WTC11 (cell line): ENCODE measurements around the gene ELMO1. TPM values are rescaled to one million over a fixed set of nuclear protein-coding genes. Genes with fewer than 3 reads are reported as not detected.

ENCODE experiments used
- ATAC-seq: fragments of 200-7000 bp; cut with Tn5 transposase; 2 replicates; pipeline ENCODE4 v1.10.0; 2021; ENCODE audit warnings: mild to moderate bottlenecking, moderate library complexity
- CTCF ChIA-PET: fragments of 300-600 bp; sonication (Branson Sonifier 250); formaldehyde crosslinking; loops from one replicate; lab custom pipeline; 2021; ENCODE audit warnings: antibody characterized with exemption; lab: Charles Lee
- POLR2A ChIA-PET: fragments of 350-600 bp; sonication (Branson Sonifier 250); formaldehyde crosslinking; loops from one replicate; lab custom pipeline; 2021; ENCODE audit warnings: antibody characterized with exemption; lab: Charles Lee
- DNase-seq: peaks from one replicate; pipeline ENCODE4 v3.0.0; 2021; ENCODE audit warnings: low spot score
- H3K27ac Mint-ChIP-seq: 2 replicates; pipeline ENCODE4 v1.8.0; 2021; ENCODE audit warnings: mixed read lengths
- H3K27me3 Mint-ChIP-seq: 2 replicates; pipeline ENCODE4 v1.8.0; 2021; ENCODE audit warnings: low read depth, mild to moderate bottlenecking, moderate library complexity, mixed read lengths
- H3K36me3 Mint-ChIP-seq: 2 replicates; pipeline ENCODE4 v1.8.0; 2021; ENCODE audit warnings: mixed read lengths
- H3K4me1 Mint-ChIP-seq: 2 replicates; pipeline ENCODE4 v1.8.0; 2022; ENCODE audit warnings: mixed read lengths
- H3K4me3 Mint-ChIP-seq: 2 replicates; pipeline ENCODE4 v1.8.0; 2021; ENCODE audit warnings: mild to moderate bottlenecking, moderate library complexity, mixed read lengths
- H3K9me3 Mint-ChIP-seq: 2 replicates; pipeline ENCODE4 v1.8.0; 2021; ENCODE audit warnings: mixed read lengths
- CBFB ChIP-seq: sonication (generic); formaldehyde crosslinking; IDR thresholded peaks from 2 replicates; pipeline ENCODE4 v1.8.1; 2022; ENCODE audit warnings: mild to moderate bottlenecking, low read depth, missing genetic modification reagents
- CREM ChIP-seq: sonication (generic); formaldehyde crosslinking; IDR thresholded peaks from 2 replicates; pipeline ENCODE4 v1.8.1; 2022; ENCODE audit warnings: mild to moderate bottlenecking, missing genetic modification reagents, moderate library complexity
- ELF4 ChIP-seq: sonication (generic); formaldehyde crosslinking; IDR thresholded peaks from 2 replicates; pipeline ENCODE4 v1.8.1; 2022; ENCODE audit warnings: low read depth, mild to moderate bottlenecking, moderate library complexity, missing genetic modification reagents
- HMGA2 ChIP-seq: fragments of 250-450 bp; sonication (Bioruptor Pico); IDR thresholded peaks from 2 replicates; pipeline ENCODE4 v1.4.0; 2021; ENCODE audit warnings: mild to moderate bottlenecking, moderate library complexity
- JUN ChIP-seq: sonication (generic); formaldehyde crosslinking; IDR thresholded peaks from 2 replicates; pipeline ENCODE4 v1.8.0; 2023; ENCODE audit warnings: mild to moderate bottlenecking, missing genetic modification reagents
- NR1H2 ChIP-seq: sonication (generic); formaldehyde crosslinking; IDR thresholded peaks from 2 replicates; pipeline ENCODE4 v1.9.0; 2021; ENCODE audit warnings: mild to moderate bottlenecking, moderate library complexity, missing genetic modification reagents
- OVOL2 ChIP-seq: fragments of 250-450 bp; sonication (Bioruptor Pico); IDR thresholded peaks from 2 replicates; pipeline ENCODE4 v1.9.0; 2021; ENCODE audit warnings: mild to moderate bottlenecking, borderline replicate concordance
- TCF7 ChIP-seq: sonication (generic); formaldehyde crosslinking; IDR thresholded peaks from 2 replicates; pipeline ENCODE4 v1.8.0; 2022; ENCODE audit warnings: mild to moderate bottlenecking, low read depth, missing genetic modification reagents, moderate library complexity
- TP53 ChIP-seq: sonication (generic); formaldehyde crosslinking; IDR thresholded peaks from 2 replicates; pipeline ENCODE4 v1.8.1; 2023; ENCODE audit warnings: mild to moderate bottlenecking, missing genetic modification reagents
- ZNF416 ChIP-seq: fragments of 250-450 bp; sonication (Bioruptor Pico); IDR thresholded peaks from 2 replicates; pipeline ENCODE4 v1.9.0; 2021; ENCODE audit warnings: mild to moderate bottlenecking, inconsistent platforms
- total RNA-seq: library from RNA; stranded (reverse); gene quantifications from 3 replicates; pipeline ENCODE4 v1.2.3, GENCODE V29; 2021
- TF ChIP-seq, protein P1 (sequence below): sonication (generic); formaldehyde crosslinking; conservative IDR thresholded peaks from 2 replicates; pipeline ENCODE4 v1.8.1; 2022; ENCODE audit warnings: mild to moderate bottlenecking, missing genetic modification reagents
- TF ChIP-seq, protein P2 (sequence below): sonication (generic); formaldehyde crosslinking; IDR thresholded peaks from 2 replicates; pipeline ENCODE4 v1.8.0; 2022; ENCODE audit warnings: mild to moderate bottlenecking, missing genetic modification reagents
- TF ChIP-seq, protein P3 (sequence below): fragments of 250-450 bp; sonication (Bioruptor Pico); IDR thresholded peaks from 2 replicates; pipeline ENCODE4 v2.1.2; 2022; ENCODE audit warnings: mild to moderate bottlenecking, moderate library complexity
- TF ChIP-seq, protein P4 (sequence below): sonication (generic); formaldehyde crosslinking; IDR thresholded peaks from 2 replicates; pipeline ENCODE4 v1.8.1; 2022; ENCODE audit warnings: missing genetic modification reagents, borderline replicate concordance
- TF ChIP-seq, protein P5 (sequence below): sonication (generic); formaldehyde crosslinking; IDR thresholded peaks from 2 replicates; pipeline ENCODE4 v1.8.1; 2023; ENCODE audit warnings: mild to moderate bottlenecking, missing genetic modification reagents, borderline replicate concordance
- TF ChIP-seq, protein P6 (sequence below): fragments of 250-450 bp; sonication (Bioruptor Pico); conservative IDR thresholded peaks from 2 replicates; pipeline ENCODE4 v1.9.0; 2021; ENCODE audit warnings: mild to moderate bottlenecking
- TF ChIP-seq, protein P7 (sequence below): sonication (generic); formaldehyde crosslinking; IDR thresholded peaks from 2 replicates; pipeline ENCODE4 v1.8.1; 2022; ENCODE audit warnings: low read depth, mild to moderate bottlenecking, moderate library complexity, missing genetic modification reagents, borderline replicate concordance
- TF ChIP-seq, protein P8 (sequence below): sonication (generic); formaldehyde crosslinking; IDR thresholded peaks from 2 replicates; pipeline ENCODE4 v1.8.1; 2023; ENCODE audit warnings: mild to moderate bottlenecking, missing genetic modification reagents
- TF ChIP-seq, protein P9 (sequence below): fragments of 250-450 bp; sonication (Bioruptor Pico); IDR thresholded peaks from 2 replicates; pipeline ENCODE4 v1.9.0; 2021; ENCODE audit warnings: moderate library complexity, mild to moderate bottlenecking, inconsistent platforms, borderline replicate concordance

The ELMO1 gene
- total RNA-seq, 1 experiment from 2014 or later, result 19.4 TPM

DNA sequence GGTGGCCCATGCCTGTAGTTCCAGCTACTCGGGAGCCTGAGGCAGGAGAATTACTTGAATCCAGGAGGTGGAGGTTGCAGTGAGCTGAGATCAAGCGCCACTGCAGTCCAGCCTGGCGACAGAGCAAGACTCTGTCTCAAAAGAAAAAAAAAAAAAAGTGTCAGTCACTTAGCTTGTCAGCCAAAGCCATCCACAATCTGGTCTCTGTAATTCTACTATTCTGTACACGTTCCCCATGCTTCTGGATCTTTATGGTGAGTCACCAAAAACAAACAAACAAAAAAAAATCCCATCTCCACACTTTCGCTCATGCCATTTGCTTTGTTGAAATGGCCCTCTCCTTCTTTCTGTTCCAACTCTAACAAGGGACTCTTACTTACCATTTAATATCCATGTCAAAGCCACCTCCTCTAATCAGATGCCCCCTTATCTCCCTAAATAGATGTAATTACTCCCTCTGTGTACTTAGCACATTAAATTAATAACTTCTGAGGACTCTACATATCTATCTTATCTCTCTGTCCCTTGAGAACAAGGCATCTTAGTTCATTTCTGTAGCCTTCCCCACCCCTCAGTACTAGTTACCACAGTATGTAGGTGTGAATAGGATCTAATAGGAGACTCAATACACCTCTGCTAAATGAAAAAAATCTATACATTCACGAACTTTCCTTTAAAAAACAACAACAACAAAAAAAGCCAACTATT is 128.4 kb downstream of the ELMO1 start:
- POLR2A ChIA-PET, result no interaction called here
- Mint-ChIP-seq H3K36me3 (no peaks in the 10 kb centered on the region), H3K27ac (no peak overlapping the region)
- TF ChIP-seq, protein P1, sequence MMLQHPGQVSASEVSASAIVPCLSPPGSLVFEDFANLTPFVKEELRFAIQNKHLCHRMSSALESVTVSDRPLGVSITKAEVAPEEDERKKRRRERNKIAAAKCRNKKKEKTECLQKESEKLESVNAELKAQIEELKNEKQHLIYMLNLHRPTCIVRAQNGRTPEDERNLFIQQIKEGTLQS (CRISPR knock-in tag), result no peak
- TF ChIP-seq CREM (CRISPR knock-in tag) (no peak), NR1H2 (no peak), TP53 (CRISPR knock-in tag) (no peak), CBFB (CRISPR knock-in tag) (no peak), HMGA2 (CRISPR knock-in tag) (no peak), ELF4 (CRISPR knock-in tag) (no peak), JUN (CRISPR knock-in tag) (no peak), OVOL2 (no peak), ZNF416 (no peak), TCF7 (CRISPR knock-in tag) (no peak)
- TF ChIP-seq, protein P2, sequence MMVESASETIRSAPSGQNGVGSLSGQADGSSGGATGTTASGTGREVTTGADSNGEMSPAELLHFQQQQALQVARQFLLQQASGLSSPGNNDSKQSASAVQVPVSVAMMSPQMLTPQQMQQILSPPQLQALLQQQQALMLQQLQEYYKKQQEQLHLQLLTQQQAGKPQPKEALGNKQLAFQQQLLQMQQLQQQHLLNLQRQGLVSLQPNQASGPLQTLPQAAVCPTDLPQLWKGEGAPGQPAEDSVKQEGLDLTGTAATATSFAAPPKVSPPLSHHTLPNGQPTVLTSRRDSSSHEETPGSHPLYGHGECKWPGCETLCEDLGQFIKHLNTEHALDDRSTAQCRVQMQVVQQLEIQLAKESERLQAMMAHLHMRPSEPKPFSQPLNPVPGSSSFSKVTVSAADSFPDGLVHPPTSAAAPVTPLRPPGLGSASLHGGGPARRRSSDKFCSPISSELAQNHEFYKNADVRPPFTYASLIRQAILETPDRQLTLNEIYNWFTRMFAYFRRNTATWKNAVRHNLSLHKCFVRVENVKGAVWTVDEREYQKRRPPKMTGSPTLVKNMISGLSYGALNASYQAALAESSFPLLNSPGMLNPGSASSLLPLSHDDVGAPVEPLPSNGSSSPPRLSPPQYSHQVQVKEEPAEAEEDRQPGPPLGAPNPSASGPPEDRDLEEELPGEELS, result no peak
- TF ChIP-seq, protein P3, sequence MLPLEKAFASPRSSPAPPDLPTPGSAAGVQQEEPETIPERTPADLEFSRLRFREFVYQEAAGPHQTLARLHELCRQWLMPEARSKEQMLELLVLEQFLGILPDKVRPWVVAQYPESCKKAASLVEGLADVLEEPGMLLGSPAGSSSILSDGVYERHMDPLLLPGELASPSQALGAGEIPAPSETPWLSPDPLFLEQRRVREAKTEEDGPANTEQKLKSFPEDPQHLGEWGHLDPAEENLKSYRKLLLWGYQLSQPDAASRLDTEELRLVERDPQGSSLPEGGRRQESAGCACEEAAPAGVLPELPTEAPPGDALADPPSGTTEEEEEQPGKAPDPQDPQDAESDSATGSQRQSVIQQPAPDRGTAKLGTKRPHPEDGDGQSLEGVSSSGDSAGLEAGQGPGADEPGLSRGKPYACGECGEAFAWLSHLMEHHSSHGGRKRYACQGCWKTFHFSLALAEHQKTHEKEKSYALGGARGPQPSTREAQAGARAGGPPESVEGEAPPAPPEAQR (CRISPR knock-in tag), result no peak
- TF ChIP-seq, protein P4, sequence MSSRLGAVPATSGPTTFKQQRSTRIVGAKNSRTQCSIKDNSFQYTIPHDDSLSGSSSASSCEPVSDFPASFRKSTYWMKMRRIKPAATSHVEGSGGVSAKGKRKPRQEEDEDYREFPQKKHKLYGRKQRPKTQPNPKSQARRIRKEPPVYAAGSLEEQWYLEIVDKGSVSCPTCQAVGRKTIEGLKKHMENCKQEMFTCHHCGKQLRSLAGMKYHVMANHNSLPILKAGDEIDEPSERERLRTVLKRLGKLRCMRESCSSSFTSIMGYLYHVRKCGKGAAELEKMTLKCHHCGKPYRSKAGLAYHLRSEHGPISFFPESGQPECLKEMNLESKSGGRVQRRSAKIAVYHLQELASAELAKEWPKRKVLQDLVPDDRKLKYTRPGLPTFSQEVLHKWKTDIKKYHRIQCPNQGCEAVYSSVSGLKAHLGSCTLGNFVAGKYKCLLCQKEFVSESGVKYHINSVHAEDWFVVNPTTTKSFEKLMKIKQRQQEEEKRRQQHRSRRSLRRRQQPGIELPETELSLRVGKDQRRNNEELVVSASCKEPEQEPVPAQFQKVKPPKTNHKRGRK (CRISPR knock-in tag), result no peak
- TF ChIP-seq, protein P5, sequence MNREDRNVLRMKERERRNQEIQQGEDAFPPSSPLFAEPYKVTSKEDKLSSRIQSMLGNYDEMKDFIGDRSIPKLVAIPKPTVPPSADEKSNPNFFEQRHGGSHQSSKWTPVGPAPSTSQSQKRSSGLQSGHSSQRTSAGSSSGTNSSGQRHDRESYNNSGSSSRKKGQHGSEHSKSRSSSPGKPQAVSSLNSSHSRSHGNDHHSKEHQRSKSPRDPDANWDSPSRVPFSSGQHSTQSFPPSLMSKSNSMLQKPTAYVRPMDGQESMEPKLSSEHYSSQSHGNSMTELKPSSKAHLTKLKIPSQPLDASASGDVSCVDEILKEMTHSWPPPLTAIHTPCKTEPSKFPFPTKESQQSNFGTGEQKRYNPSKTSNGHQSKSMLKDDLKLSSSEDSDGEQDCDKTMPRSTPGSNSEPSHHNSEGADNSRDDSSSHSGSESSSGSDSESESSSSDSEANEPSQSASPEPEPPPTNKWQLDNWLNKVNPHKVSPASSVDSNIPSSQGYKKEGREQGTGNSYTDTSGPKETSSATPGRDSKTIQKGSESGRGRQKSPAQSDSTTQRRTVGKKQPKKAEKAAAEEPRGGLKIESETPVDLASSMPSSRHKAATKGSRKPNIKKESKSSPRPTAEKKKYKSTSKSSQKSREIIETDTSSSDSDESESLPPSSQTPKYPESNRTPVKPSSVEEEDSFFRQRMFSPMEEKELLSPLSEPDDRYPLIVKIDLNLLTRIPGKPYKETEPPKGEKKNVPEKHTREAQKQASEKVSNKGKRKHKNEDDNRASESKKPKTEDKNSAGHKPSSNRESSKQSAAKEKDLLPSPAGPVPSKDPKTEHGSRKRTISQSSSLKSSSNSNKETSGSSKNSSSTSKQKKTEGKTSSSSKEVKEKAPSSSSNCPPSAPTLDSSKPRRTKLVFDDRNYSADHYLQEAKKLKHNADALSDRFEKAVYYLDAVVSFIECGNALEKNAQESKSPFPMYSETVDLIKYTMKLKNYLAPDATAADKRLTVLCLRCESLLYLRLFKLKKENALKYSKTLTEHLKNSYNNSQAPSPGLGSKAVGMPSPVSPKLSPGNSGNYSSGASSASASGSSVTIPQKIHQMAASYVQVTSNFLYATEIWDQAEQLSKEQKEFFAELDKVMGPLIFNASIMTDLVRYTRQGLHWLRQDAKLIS, result no peak
- TF ChIP-seq, protein P6, sequence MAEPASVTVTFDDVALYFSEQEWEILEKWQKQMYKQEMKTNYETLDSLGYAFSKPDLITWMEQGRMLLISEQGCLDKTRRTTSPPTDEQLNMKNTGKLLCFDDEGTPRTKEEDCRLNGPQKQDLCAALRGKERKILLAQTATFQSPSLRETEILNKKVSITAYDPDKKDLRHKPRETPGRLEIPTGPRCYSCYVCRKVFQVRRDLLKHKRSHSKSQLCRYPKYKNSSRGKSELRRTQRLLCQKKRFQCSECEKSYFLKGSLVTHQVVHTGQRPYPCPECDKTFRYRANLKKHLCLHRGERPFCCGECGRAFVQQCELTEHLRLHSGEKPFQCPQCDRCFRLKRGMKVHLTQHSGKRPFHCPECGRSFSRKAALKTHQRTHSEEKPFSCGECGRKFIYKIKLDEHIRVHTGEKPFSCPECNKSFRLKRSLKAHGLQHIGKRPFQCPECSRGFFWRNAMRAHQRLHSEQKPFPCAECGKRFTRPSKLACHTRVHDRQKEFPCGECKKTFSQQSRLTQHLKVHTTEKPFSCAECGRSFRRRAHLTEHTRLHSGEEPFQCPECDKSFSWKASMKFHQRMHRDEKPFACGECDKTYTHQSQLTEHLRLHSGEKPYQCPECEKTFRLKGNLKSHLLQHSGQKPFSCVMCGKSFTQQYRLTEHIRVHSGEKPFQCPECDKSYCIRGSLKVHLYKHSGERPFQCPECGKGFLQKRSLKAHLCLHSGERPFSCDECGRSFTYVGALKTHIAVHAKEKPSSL, result no peak
- TF ChIP-seq, protein P7, sequence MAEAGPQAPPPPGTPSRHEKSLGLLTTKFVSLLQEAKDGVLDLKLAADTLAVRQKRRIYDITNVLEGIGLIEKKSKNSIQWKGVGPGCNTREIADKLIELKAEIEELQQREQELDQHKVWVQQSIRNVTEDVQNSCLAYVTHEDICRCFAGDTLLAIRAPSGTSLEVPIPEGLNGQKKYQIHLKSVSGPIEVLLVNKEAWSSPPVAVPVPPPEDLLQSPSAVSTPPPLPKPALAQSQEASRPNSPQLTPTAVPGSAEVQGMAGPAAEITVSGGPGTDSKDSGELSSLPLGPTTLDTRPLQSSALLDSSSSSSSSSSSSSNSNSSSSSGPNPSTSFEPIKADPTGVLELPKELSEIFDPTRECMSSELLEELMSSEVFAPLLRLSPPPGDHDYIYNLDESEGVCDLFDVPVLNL, result no peak
- TF ChIP-seq, protein P8, sequence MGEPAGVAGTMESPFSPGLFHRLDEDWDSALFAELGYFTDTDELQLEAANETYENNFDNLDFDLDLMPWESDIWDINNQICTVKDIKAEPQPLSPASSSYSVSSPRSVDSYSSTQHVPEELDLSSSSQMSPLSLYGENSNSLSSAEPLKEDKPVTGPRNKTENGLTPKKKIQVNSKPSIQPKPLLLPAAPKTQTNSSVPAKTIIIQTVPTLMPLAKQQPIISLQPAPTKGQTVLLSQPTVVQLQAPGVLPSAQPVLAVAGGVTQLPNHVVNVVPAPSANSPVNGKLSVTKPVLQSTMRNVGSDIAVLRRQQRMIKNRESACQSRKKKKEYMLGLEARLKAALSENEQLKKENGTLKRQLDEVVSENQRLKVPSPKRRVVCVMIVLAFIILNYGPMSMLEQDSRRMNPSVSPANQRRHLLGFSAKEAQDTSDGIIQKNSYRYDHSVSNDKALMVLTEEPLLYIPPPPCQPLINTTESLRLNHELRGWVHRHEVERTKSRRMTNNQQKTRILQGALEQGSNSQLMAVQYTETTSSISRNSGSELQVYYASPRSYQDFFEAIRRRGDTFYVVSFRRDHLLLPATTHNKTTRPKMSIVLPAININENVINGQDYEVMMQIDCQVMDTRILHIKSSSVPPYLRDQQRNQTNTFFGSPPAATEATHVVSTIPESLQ (CRISPR knock-in tag), result no peak
- TF ChIP-seq, protein P9, sequence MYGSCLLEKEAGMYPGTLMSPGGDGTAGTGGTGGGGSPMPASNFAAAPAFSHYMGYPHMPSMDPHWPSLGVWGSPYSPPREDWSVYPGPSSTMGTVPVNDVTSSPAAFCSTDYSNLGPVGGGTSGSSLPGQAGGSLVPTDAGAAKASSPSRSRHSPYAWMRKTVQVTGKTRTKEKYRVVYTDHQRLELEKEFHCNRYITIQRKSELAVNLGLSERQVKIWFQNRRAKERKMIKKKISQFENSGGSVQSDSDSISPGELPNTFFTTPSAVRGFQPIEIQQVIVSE (CRISPR knock-in tag), result no peak
- TF ChIP-seq, all 79 proteins: peak for 0
- ATAC-seq (no peak), DNase-seq (no peak)
- no peaks in the 10 kb centered on the region for H3K4me1 Mint-ChIP-seq
- H3K4me3 Mint-ChIP-seq, result no peak overlapping the region
- no peaks in the 10 kb centered on the region for H3K9me3 Mint-ChIP-seq
- no peaks in the 10 kb centered on the region for H3K27me3 Mint-ChIP-seq
- CTCF ChIA-PET, result interaction anchor here (1.0 kb wide), 1 partner anchor 36 kb away, joined by 3 read pairs; no protein-coding TSS in a partner anchor
